SK-N-MC (cell line): Measurements from ENCODE around the gene BPI.

ENCODE experiments used
- DNase-seq: peaks from one replicate; pipeline ENCODE4 v3.0.0-alpha.2; 2011; ENCODE audit warnings: low read depth, low spot score
- H3K27ac ChIP-seq: fragments of 200-600 bp; sonication (generic); 2 replicates; pipeline ENCODE4 v1.5.1; 2016; ENCODE audit warnings: mixed run types
- H3K36me3 ChIP-seq: fragments of 200-600 bp; sonication (generic); 2 replicates; pipeline ENCODE4 v1.6.1; 2017; ENCODE audit warnings: antibody characterized with exemption, low read length, mixed read lengths; ENCODE audit not compliant: insufficient read depth
- H3K4me3 ChIP-seq: fragments of 200-600 bp; sonication (generic); 2 replicates; pipeline ENCODE4 v1.5.1; 2016
- H3K9ac ChIP-seq: fragments of 200-600 bp; sonication (generic); 2 replicates; pipeline ENCODE4 v1.8.0; 2017; ENCODE audit warnings: mixed run types, mixed read lengths; ENCODE audit not compliant: insufficient read length
- H3K9me3 ChIP-seq: fragments of 200-600 bp; sonication (generic); 2 replicates; pipeline ENCODE4 v1.6.1; 2017; ENCODE audit warnings: low read depth, mild to moderate bottlenecking, antibody characterized with exemption, low read length, moderate library complexity, mixed read lengths
- EZH2 ChIP-seq: fragments of 200-600 bp; sonication (generic); IDR thresholded peaks from one replicate; pipeline ENCODE4 v1.6.1; 2017; ENCODE audit warnings: antibody characterized with exemption
- FOXP2 ChIP-seq: optimal IDR thresholded peaks from 2 replicates; pipeline ENCODE3; 2011; ENCODE audit warnings: mild to moderate bottlenecking, moderate library complexity; ENCODE audit not compliant: insufficient read depth; ENCODE audit errors: extremely low read length, control extremely low read depth
- POLR2AphosphoS5 ChIP-seq: IDR thresholded peaks from 2 replicates; pipeline ENCODE4 v1.6.1; 2012; ENCODE audit warnings: mild to moderate bottlenecking, low read depth, low read length, borderline replicate concordance

The BPI gene

GRCh38 chr20:38297916-38298674 is 5.9 kb upstream of the BPI start:
- H3K36me3 ChIP-seq = no peaks in the 10 kb centered on the region
- DNase-seq = no peak
- H3K27ac ChIP-seq = no peak overlapping the region
- no peak overlapping the region for H3K9ac ChIP-seq
- no peak overlapping the region for H3K4me3 ChIP-seq
- no peaks in the 10 kb centered on the region for H3K9me3 ChIP-seq
- TF ChIP-seq EZH2 = no peak
- TF ChIP-seq POLR2AphosphoS5 = no peak
- TF ChIP-seq FOXP2 = no peak

GRCh38 chr20:38298768-38299288 is 5.1 kb upstream of the BPI start:
- no peak for DNase-seq
- TF ChIP-seq EZH2 (no peak), POLR2AphosphoS5 (no peak), FOXP2 (no peak)
- H3K27ac ChIP-seq = no peak overlapping the region
- no peaks in the 10 kb centered on the region for H3K36me3 ChIP-seq
- no peaks in the 10 kb centered on the region for H3K9me3 ChIP-seq
- no peak overlapping the region for H3K4me3 ChIP-seq
- H3K9ac ChIP-seq = no peak overlapping the region

GRCh38 chr20:38299963-38300362 is 4.0 kb upstream of the BPI start:
- Histone ChIP-seq H3K9ac (no peak overlapping the region), H3K27ac (no peak overlapping the region), H3K4me3 (no peak overlapping the region), H3K9me3 (no peaks in the 10 kb centered on the region), H3K36me3 (no peaks in the 10 kb centered on the region)
- no peak for DNase-seq
- TF ChIP-seq POLR2AphosphoS5 (no peak), FOXP2 (no peak), EZH2 (no peak)

GRCh38 chr20:38300438-38300837 is 3.5 kb upstream of the BPI start:
- Histone ChIP-seq H3K36me3 (no peaks in the 10 kb centered on the region), H3K9ac (no peak overlapping the region), H3K4me3 (no peak overlapping the region), H3K27ac (no peak overlapping the region), H3K9me3 (no peaks in the 10 kb centered on the region)
- no peak for DNase-seq
- TF ChIP-seq FOXP2 (no peak), EZH2 (no peak), POLR2AphosphoS5 (no peak)

- TF ChIP-seq FOXP2 = no peak
- no peak for TF ChIP-seq EZH2
- TF ChIP-seq POLR2AphosphoS5 = no peak
- Histone ChIP-seq H3K9me3 (no peaks in the 10 kb centered on the region), H3K27ac (no peak overlapping the region), H3K9ac (no peak overlapping the region), H3K36me3 (no peaks in the 10 kb centered on the region), H3K4me3 (no peak overlapping the region)
- no peak for DNase-seq
Observed at GRCh38 chr20:38301309-38301708, 2.6 kb upstream of the BPI start.

- Histone ChIP-seq H3K9ac (no peak overlapping the region), H3K27ac (no peak overlapping the region), H3K36me3 (no peaks in the 10 kb centered on the region), H3K4me3 (no peak overlapping the region), H3K9me3 (no peaks in the 10 kb centered on the region)
- no peak for DNase-seq
- no peak for TF ChIP-seq FOXP2
- TF ChIP-seq POLR2AphosphoS5 = no peak
- TF ChIP-seq EZH2 = no peak
Observed at GRCh38 chr20:38302786-38303185, 1.2 kb upstream of the BPI start.

GRCh38 chr20:38304845-38305447 is 990 bp downstream of the BPI start:
- Histone ChIP-seq H3K9ac (no peak overlapping the region), H3K4me3 (no peak overlapping the region), H3K36me3 (no peaks in the 10 kb centered on the region), H3K27ac (no peak overlapping the region), H3K9me3 (no peaks in the 10 kb centered on the region)
- TF ChIP-seq EZH2 (no peak), FOXP2 (no peak)
- no peak for DNase-seq

- no peak overlapping the region for H3K27ac ChIP-seq
- DNase-seq = no peak
- TF ChIP-seq POLR2AphosphoS5 (no peak), FOXP2 (no peak), EZH2 (no peak)
- no peaks in the 10 kb centered on the region for H3K9me3 ChIP-seq
- no peak overlapping the region for H3K4me3 ChIP-seq
- no peak overlapping the region for H3K9ac ChIP-seq
- H3K36me3 ChIP-seq = no peaks in the 10 kb centered on the region
Observed at GRCh38 chr20:38305541-38305940, 1.6 kb downstream of the BPI start.

GRCh38 chr20:38306379-38306778 is 2.4 kb downstream of the BPI start:
- TF ChIP-seq FOXP2 (no peak), POLR2AphosphoS5 (no peak), EZH2 (no peak)
- no peak overlapping the region for H3K4me3 ChIP-seq

More at GRCh38 chr20:38306379-38306778, 2.4 kb downstream of the BPI start:
- H3K9me3 ChIP-seq = no peaks in the 10 kb centered on the region
- H3K9ac ChIP-seq = no peak overlapping the region
- no peak for DNase-seq
- no peak overlapping the region for H3K27ac ChIP-seq
- H3K36me3 ChIP-seq = no peaks in the 10 kb centered on the region
